ENCODE measurements around the gene BICC1. TPM values are rescaled to one million over a fixed set of nuclear protein-coding genes. Genes with fewer than 3 reads are reported as not detected.

Gene BICC1
- total RNA-seq, 1 donor from 2014 or later = 0.41 TPM

GRCh38 chr10:58773944-58774343, 261.3 kb downstream of the BICC1 start:
- Histone ChIP-seq H3K4me1 (no peaks in the 10 kb centered on the region), H3K4me2 (no peak overlapping the region), H2AFZ (replicated peaks) (no peak overlapping the region), H3K79me2 (ENCODE audit: low read depth) (no peaks in the 10 kb centered on the region), H3K36me3 (no peaks in the 10 kb centered on the region), H3K9ac (no peak overlapping the region), H3K9me3 (ENCODE audit: low read depth) (no peaks in the 10 kb centered on the region), H3K27ac (no peak overlapping the region), H4K20me1 (ENCODE audit: low read depth) (no peaks in the 10 kb centered on the region), H3F3A (ENCODE audit: low read depth) (no peaks in the 10 kb centered on the region), H3K27me3 (no peaks in the 10 kb centered on the region), H3K4me3 (no peak overlapping the region)
- DNase-seq (ENCODE audit: low spot score) = no peak
- H3K9me3 Mint-ChIP-seq = peaks cover under 1% of the 10 kb centered on the region
- H3K27ac Mint-ChIP-seq = no peak overlapping the region
- TF ChIP-seq EZH2phosphoT487 (IDR thresholded peaks at IDR 0.05) (no peak), EZH2 (IDR thresholded peaks at IDR 0.05) (no peak), CTCF (IDR thresholded peaks at IDR 0.05) (no peak)
- H3K4me3 Mint-ChIP-seq = no peak overlapping the region
- H3K4me1 Mint-ChIP-seq = no peaks in the 10 kb centered on the region
- no peaks in the 10 kb centered on the region for H3K27me3 Mint-ChIP-seq (ENCODE audit: insufficient read depth, low read depth)
- H3K36me3 Mint-ChIP-seq = no peaks in the 10 kb centered on the region

- Histone ChIP-seq H3F3A (ENCODE audit: low read depth) (no peaks in the 10 kb centered on the region), H3K4me3 (no peak overlapping the region), H3K4me2 (no peak overlapping the region), H3K79me2 (ENCODE audit: low read depth) (no peaks in the 10 kb centered on the region), H3K4me1 (no peaks in the 10 kb centered on the region), H3K36me3 (no peaks in the 10 kb centered on the region), H3K9ac (no peak overlapping the region), H3K27me3 (no peaks in the 10 kb centered on the region), H4K20me1 (ENCODE audit: low read depth) (no peaks in the 10 kb centered on the region), H3K9me3 (ENCODE audit: low read depth) (no peaks in the 10 kb centered on the region), H3K27ac (no peak overlapping the region), H2AFZ (replicated peaks) (no peak overlapping the region)
- Mint-ChIP-seq H3K27ac (no peak overlapping the region), H3K36me3 (no peaks in the 10 kb centered on the region), H3K4me3 (no peak overlapping the region), H3K9me3 (no peaks in the 10 kb centered on the region), H3K27me3 (ENCODE audit: insufficient read depth, low read depth) (no peaks in the 10 kb centered on the region), H3K4me1 (no peaks in the 10 kb centered on the region)
- no peak for TF ChIP-seq EZH2 (IDR thresholded peaks at IDR 0.05)
- TF ChIP-seq EZH2phosphoT487 (IDR thresholded peaks at IDR 0.05) = no peak
- TF ChIP-seq CTCF (IDR thresholded peaks at IDR 0.05) = no peak
- no peak for DNase-seq (ENCODE audit: low spot score)
Observed at GRCh38 chr10:58775960-58776567, 263.4 kb downstream of the BICC1 start.

- Mint-ChIP-seq H3K4me3 (no peak overlapping the region), H3K36me3 (no peaks in the 10 kb centered on the region)
- no peak overlapping the region for H3K4me2 ChIP-seq
Observed at GRCh38 chr10:58776568-58777318, 264.1 kb downstream of the BICC1 start.

More at GRCh38 chr10:58776568-58777318, 264.1 kb downstream of the BICC1 start:
- peaks cover under 1% of the 10 kb centered on the region for H3K4me1 Mint-ChIP-seq
- no peaks in the 10 kb centered on the region for H3K36me3 ChIP-seq
- H3K27me3 Mint-ChIP-seq (ENCODE audit: insufficient read depth, low read depth) = no peaks in the 10 kb centered on the region
- H3K27ac Mint-ChIP-seq = no peak overlapping the region
- H3K27ac ChIP-seq = no peak overlapping the region
- DNase-seq (ENCODE audit: low spot score) = no peak
- H4K20me1 ChIP-seq (ENCODE audit: low read depth) = no peaks in the 10 kb centered on the region
- H3F3A ChIP-seq (ENCODE audit: low read depth) = no peaks in the 10 kb centered on the region
- no peaks in the 10 kb centered on the region for H3K9me3 ChIP-seq (ENCODE audit: low read depth)
- H3K4me1 ChIP-seq = no peaks in the 10 kb centered on the region
- H2AFZ ChIP-seq (replicated peaks) = no peak overlapping the region
- H3K4me3 ChIP-seq = no peak overlapping the region
- H3K27me3 ChIP-seq = no peaks in the 10 kb centered on the region
- H3K79me2 ChIP-seq (ENCODE audit: low read depth) = no peaks in the 10 kb centered on the region
- H3K9me3 Mint-ChIP-seq = no peaks in the 10 kb centered on the region
- H3K9ac ChIP-seq = no peak overlapping the region
- TF ChIP-seq EZH2phosphoT487 (IDR thresholded peaks at IDR 0.05) (no peak), EZH2 (IDR thresholded peaks at IDR 0.05) (no peak), CTCF (IDR thresholded peaks at IDR 0.05) (no peak)
